GM12878 (cell line): Measurements from ENCODE around the gene CYP3A7. TPM values are rescaled to one million over a fixed set of nuclear protein-coding genes. Genes with fewer than 3 reads are reported as not detected.

Experiments used
- ATAC-seq: fragments of 200-7000 bp; cut with Tn5 transposase; 3 replicates; pipeline ENCODE4 v1.9.1; 2020; ENCODE audit warnings: mild to moderate bottlenecking, moderate library complexity
- BruUV-seq: library from RNA; stranded (reverse); fragments of 400-500 nt; replicated peaks from 2 replicates; lab custom pipeline; 2021; lab: Mats Ljungman, UMichigan
- CTCF ChIA-PET: fragments of 300-600 bp; sonication (Branson Sonifier 250); formaldehyde crosslinking; extraction: SDS; loops from one replicate; lab custom pipeline; 2021; ENCODE audit warnings: inconsistent platforms; lab: Yijun Ruan, JAX
- POLR2A ChIA-PET: fragments of 350-600 bp; formaldehyde crosslinking; extraction: SDS; loops from one replicate; lab custom pipeline; 2021; ENCODE audit warnings: inconsistent platforms; lab: Charles Lee
- RAD21 ChIA-PET: fragments of 300-600 bp; sonication (Branson Sonifier 250); formaldehyde crosslinking; loops from one replicate; lab custom pipeline; 2023; ENCODE audit warnings: antibody characterized with exemption; ENCODE audit not compliant: unreplicated experiment; lab: Charles Lee
- SMC1A ChIA-PET: fragments of 300-600 bp; sonication (Branson Sonifier 250); formaldehyde crosslinking; loops from one replicate; lab custom pipeline; 2023; ENCODE audit not compliant: unreplicated experiment, uncharacterized antibody; lab: Charles Lee
- DNase-seq: peaks from one replicate; pipeline ENCODE4 v3.0.0-alpha.2; 2011; ENCODE audit warnings: low read depth, low spot score
- FAIRE-seq: peaks from 3 replicates; lab custom pipeline; 2011; peaks lifted over from hg19 to GRCh38; lab: Jason Lieb, UNC
- H2AFZ ChIP-seq: 2 replicates; pipeline ENCODE4 v1.6.0; 2011; ENCODE audit warnings: low read depth, low read length, control low read depth; ENCODE audit not compliant: control insufficient read depth
- H3K27ac ChIP-seq: 2 replicates; pipeline ENCODE4 v1.5.1; 2011; ENCODE audit warnings: control low read depth; ENCODE audit not compliant: control insufficient read depth, insufficient read depth
- H3K27me3 ChIP-seq, 2 experiments: replicated peaks in 1 of 2; 2 replicates each; pipeline versions ENCODE4 v1.6.0 to v1.6.1; 2011; ENCODE audit warnings: low read length in 1 of 2; ENCODE audit not compliant: control insufficient read depth in 2 of 2, insufficient read depth in 2 of 2
- H3K36me3 ChIP-seq, 2 experiments: 2 replicates each; pipeline ENCODE4 v1.5.1; 2011; ENCODE audit warnings: low read length in 1 of 2; ENCODE audit not compliant: control insufficient read depth in 2 of 2, insufficient read depth in 2 of 2
- H3K4me1 ChIP-seq: 2 replicates; pipeline ENCODE4 v1.6.1; 2011; ENCODE audit warnings: mild to moderate bottlenecking, low read length, moderate library complexity, mixed read lengths; ENCODE audit not compliant: control insufficient read depth, insufficient read depth
- H3K4me2 ChIP-seq: 2 replicates; pipeline ENCODE4 v1.6.0; 2011; ENCODE audit warnings: control low read depth; ENCODE audit not compliant: control insufficient read depth, insufficient read depth
- H3K4me3 ChIP-seq: fragments of 200-600 bp; sonication (generic); 2 replicates; pipeline ENCODE4 v1.5.1; 2016
- H3K79me2 ChIP-seq: 2 replicates; pipeline ENCODE4 v1.6.0; 2011; ENCODE audit warnings: low read length; ENCODE audit not compliant: control insufficient read depth, insufficient read depth
- H3K9ac ChIP-seq: 2 replicates; pipeline ENCODE4 v1.8.0; 2011; ENCODE audit warnings: low read length, control low read depth, mixed read lengths; ENCODE audit not compliant: control insufficient read depth, insufficient read depth
- H3K9me3 ChIP-seq: replicated peaks from 3 replicates; pipeline ENCODE4 v1.5.1; 2011; ENCODE audit warnings: mild to moderate bottlenecking, low read length; ENCODE audit not compliant: control insufficient read depth, insufficient read depth
- H4K20me1 ChIP-seq: 2 replicates; pipeline ENCODE4 v1.6.0; 2011; ENCODE audit not compliant: control insufficient read depth, insufficient read depth
- BCL11A ChIP-seq: IDR thresholded peaks from 2 replicates; pipeline ENCODE4 v1.6.1; 2011; ENCODE audit warnings: low read depth, low read length
- BHLHE40 ChIP-seq, 2 experiments: fragments of 450-650 bp in 1 of 2; IDR thresholded peaks; 2 replicates each; pipeline ENCODE4 v1.6.1; 2011 to 2017; ENCODE audit warnings: low read depth in 2 of 2, borderline replicate concordance in 1 of 2, improper control_type of control experiment in 1 of 2, low read length in 1 of 2, mild to moderate bottlenecking in 1 of 2
- GATAD2B ChIP-seq: fragments of 450-650 bp; conservative IDR thresholded peaks from 2 replicates; pipeline ENCODE4 v1.6.1; 2017; ENCODE audit warnings: low read depth, mild to moderate bottlenecking, moderate library complexity
- HDAC2 ChIP-seq: fragments of 200-600 bp; sonication (generic); IDR thresholded peaks from 2 replicates; pipeline ENCODE4 v1.6.1; 2017
- HDAC6 ChIP-seq: fragments of 200-600 bp; sonication (generic); IDR thresholded peaks from one replicate; pipeline ENCODE4 v1.8.0; 2017; ENCODE audit warnings: antibody characterized with exemption; ENCODE audit not compliant: unreplicated experiment
- JUND ChIP-seq: IDR thresholded peaks from 2 replicates; pipeline ENCODE4 v1.6.1; 2012; ENCODE audit warnings: low read depth, mild to moderate bottlenecking, low read length, improper control_type of control experiment, moderate library complexity
- MTA3 ChIP-seq: IDR thresholded peaks from 2 replicates; pipeline ENCODE4 v1.6.1; 2012; ENCODE audit warnings: low read length, inconsistent platforms, borderline replicate concordance
- MYB ChIP-seq: fragments of 150-350 bp; IDR thresholded peaks from 2 replicates; pipeline ENCODE4 v1.6.1; 2014; ENCODE audit warnings: mild to moderate bottlenecking, low read depth, low read length, borderline replicate concordance
- NRF1 ChIP-seq: conservative IDR thresholded peaks from 2 replicates; pipeline ENCODE4 v1.6.1; 2011; ENCODE audit warnings: mild to moderate bottlenecking, low read depth, low read length, improper control_type of control experiment
- RFX5 ChIP-seq: IDR thresholded peaks from 2 replicates; pipeline ENCODE4 v1.6.1; 2011; ENCODE audit warnings: low read depth, low read length, improper control_type of control experiment
- STAT3 ChIP-seq: IDR thresholded peaks from 2 replicates; pipeline ENCODE4 v1.6.1; 2011; ENCODE audit warnings: low read depth, low read length, improper control_type of control experiment
- TAF1 ChIP-seq: IDR thresholded peaks from 2 replicates; pipeline ENCODE4 v1.6.1; 2011; ENCODE audit warnings: mild to moderate bottlenecking, low read depth, low read length, borderline replicate concordance
- TCF3 ChIP-seq: IDR thresholded peaks from 2 replicates; pipeline ENCODE4 v1.6.1; 2012; ENCODE audit warnings: low read depth, mild to moderate bottlenecking, low read length, borderline replicate concordance; ENCODE audit not compliant: insufficient read depth
- YBX1 ChIP-seq: fragments of 450-650 bp; IDR thresholded peaks from 2 replicates; pipeline ENCODE4 v1.6.1; 2016; ENCODE audit warnings: antibody characterized with exemption
- ZBED1 ChIP-seq: IDR thresholded peaks from 2 replicates; pipeline ENCODE4 v1.6.1; 2016; ENCODE audit warnings: borderline replicate concordance
- ZNF24 ChIP-seq: fragments of 450-650 bp; IDR thresholded peaks from 2 replicates; pipeline ENCODE4 v1.6.1; 2017; ENCODE audit warnings: antibody characterized with exemption, mild to moderate bottlenecking
- WGBS: methylation state at CpG from one replicate; pipeline ENCODE4 v1.1.6; 2016; ENCODE audit warnings: low lambda C conversion rate; ENCODE audit not compliant: insufficient replicate concordance, insufficient coverage; ENCODE audit errors: missing lambda C conversion rate; 5-methylcytosine and 5-hydroxymethylcytosine counted together
- in situ Hi-C: fragments of 300-500 bp; cut with MboI; formaldehyde crosslinking; loops from 9 replicates; pipeline ENCODE4 v1.14.3; 2018; ENCODE audit warnings: mixed read lengths
- intact Hi-C: fragments of 100-400 bp; cut with micrococcal nuclease; formaldehyde crosslinking; loops from one replicate; pipeline ENCODE4 v1.14.2; 2022; ENCODE audit not compliant: unreplicated experiment
- polyA plus RNA-seq, 11 experiments: library from polyadenylated mRNA; depleted of rRNA in 4 of 11; unstranded in 6 of 11; stranded (reverse) in 5 of 11; fragments of >200 nt; fragmentation: Nextera tagmentation in 4 of 11; fragmentation: Illumina TruSeq in 1 of 11; extraction: Ambion mirVana in 4 of 11; extraction: Trizol in 1 of 11; gene quantifications; 1 replicate in 1 of 11; 2 replicates in 10 of 11; pipeline versions ENCODE4 v1.2.1 to v1.2.3, GENCODE V29; 2011 to 2016; ENCODE audit warnings: inconsistent platforms in 2 of 11, missing spikeins in 2 of 11, low read depth in 1 of 11
- total RNA-seq, 4 experiments: library from RNA; depleted of rRNA in 3 of 4; stranded (reverse); fragments of >200 nt in 3 of 4; fragmentation: Illumina TruSeq in 1 of 4; extraction: Trizol in 1 of 4; gene quantifications; 2 replicates each; pipeline versions ENCODE4 v1.2.1 to v1.2.3, GENCODE V29; 2013 to 2021
- TF ChIP-seq, protein P1 (sequence below): fragments of 450-650 bp; IDR thresholded peaks from 2 replicates; pipeline ENCODE4 v1.6.1; 2017; ENCODE audit warnings: low read depth, mild to moderate bottlenecking, moderate library complexity
- TF ChIP-seq, protein P2 (sequence below): IDR thresholded peaks from 2 replicates; pipeline ENCODE4 v1.6.1; 2012; ENCODE audit warnings: low read length, inconsistent platforms
- TF ChIP-seq, protein P3 (sequence below): fragments of 450-650 bp; formaldehyde crosslinking; IDR thresholded peaks from 2 replicates; pipeline ENCODE4 v1.5.0; 2022; ENCODE audit warnings: mild to moderate bottlenecking, missing genetic modification characterization

The CYP3A7 gene
- total and polyA plus RNA-seq, 10 of the 15 experiments (the other 5 are each of a cell fraction or from before 2014, with no cell fraction given): 0.05 to 0.11 (median 0.06) TPM; not detected in 7

DNA sequence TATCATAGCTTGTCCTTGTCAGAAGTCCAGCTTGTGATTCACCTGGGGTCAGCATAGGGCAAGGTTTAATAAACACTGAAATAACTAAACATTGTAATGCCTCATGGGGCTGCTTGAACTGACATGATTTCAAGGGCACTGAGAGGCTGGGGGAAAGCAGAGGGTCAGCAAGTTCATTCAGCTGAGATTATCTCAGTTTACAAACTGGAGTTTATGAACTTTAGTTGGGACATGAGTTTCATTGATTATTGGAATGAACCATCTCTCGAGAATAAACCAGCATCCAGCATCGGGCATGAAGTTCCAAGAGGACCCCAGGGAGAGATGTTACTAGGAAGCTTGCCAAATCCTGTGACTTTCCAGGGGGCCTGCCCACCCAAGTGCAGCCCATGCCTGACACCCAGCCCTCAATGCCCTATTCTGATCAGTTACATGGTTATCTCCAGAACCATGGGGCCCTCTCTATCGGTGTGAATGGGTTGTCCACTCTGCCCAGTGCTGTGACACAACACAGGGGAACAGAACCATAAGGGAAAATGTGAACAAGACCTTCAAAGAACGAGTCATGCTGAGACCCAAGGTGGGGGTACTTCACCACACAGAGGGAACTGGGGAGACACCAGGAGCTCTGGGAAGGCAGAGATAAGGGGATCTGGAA, 7.9 kb upstream of the CYP3A7 start:
- no peak for DNase-seq
- H3K79me2 ChIP-seq: no peaks in the 10 kb centered on the region
- CTCF ChIA-PET: interaction anchor here (1.2 kb wide), 1 partner anchor 237 kb away, joined by 3 read pairs; no protein-coding TSS in a partner anchor
- no peak overlapping the region for H3K4me3 ChIP-seq
- 38% methylated on average over 4 of the region's 4 CpGs for WGBS
- POLR2A ChIA-PET: interaction anchor here (0.6 kb wide), 1 partner anchor 1273 kb away, joined by 3 read pairs; no protein-coding TSS in a partner anchor
- H3K4me2 ChIP-seq: no peak overlapping the region
- no peaks in the 10 kb centered on the region; the same call in 2 of the 3 replicates for H3K9me3 ChIP-seq
- no peak overlapping the region for H3K9ac ChIP-seq
- no peaks in the 10 kb centered on the region for H3K36me3 ChIP-seq
- no peaks in the 10 kb centered on the region for H3K4me1 ChIP-seq
- H3K27me3 ChIP-seq: no peaks in the 10 kb centered on the region; a peak in 1 of 4 replicates
- in situ Hi-C loops: no loop called here
- intact Hi-C loops: no loop called here
- RAD21 ChIA-PET: no interaction called here
- H2AFZ ChIP-seq: no peak overlapping the region
- no TSS peak for BruUV-seq
- H3K27ac ChIP-seq: no peak overlapping the region
- no peaks in the 10 kb centered on the region for H4K20me1 ChIP-seq
- FAIRE-seq: no peak
- no peak for ATAC-seq
- SMC1A ChIA-PET: interaction anchor here (0.8 kb wide), 1 partner anchor 8 kb away, joined by 4 read pairs; the partner anchor contains the start of gene CYP3A7
- TF ChIP-seq HDAC2 (no peak), TAF1 (no peak), TCF3 (no peak), GATAD2B (no peak), BHLHE40 (IDR thresholded peaks at IDR 0.05; ENCODE audit: borderline replicate concordance in 1 of 2, low read depth in 2 of 2, low read length in 1 of 2) (no peak), NRF1 (no peak), JUND (no peak), STAT3 (no peak), MYB (no peak), YBX1 (no peak), BCL11A (no peak), RFX5 (no peak), MTA3 (no peak), ZBED1 (no peak), ZNF24 (no peak), HDAC6 (no peak)
- TF ChIP-seq, protein P1, sequence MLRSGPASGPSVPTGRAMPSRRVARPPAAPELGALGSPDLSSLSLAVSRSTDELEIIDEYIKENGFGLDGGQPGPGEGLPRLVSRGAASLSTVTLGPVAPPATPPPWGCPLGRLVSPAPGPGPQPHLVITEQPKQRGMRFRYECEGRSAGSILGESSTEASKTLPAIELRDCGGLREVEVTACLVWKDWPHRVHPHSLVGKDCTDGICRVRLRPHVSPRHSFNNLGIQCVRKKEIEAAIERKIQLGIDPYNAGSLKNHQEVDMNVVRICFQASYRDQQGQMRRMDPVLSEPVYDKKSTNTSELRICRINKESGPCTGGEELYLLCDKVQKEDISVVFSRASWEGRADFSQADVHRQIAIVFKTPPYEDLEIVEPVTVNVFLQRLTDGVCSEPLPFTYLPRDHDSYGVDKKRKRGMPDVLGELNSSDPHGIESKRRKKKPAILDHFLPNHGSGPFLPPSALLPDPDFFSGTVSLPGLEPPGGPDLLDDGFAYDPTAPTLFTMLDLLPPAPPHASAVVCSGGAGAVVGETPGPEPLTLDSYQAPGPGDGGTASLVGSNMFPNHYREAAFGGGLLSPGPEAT: no peak
- TF ChIP-seq, protein P2, sequence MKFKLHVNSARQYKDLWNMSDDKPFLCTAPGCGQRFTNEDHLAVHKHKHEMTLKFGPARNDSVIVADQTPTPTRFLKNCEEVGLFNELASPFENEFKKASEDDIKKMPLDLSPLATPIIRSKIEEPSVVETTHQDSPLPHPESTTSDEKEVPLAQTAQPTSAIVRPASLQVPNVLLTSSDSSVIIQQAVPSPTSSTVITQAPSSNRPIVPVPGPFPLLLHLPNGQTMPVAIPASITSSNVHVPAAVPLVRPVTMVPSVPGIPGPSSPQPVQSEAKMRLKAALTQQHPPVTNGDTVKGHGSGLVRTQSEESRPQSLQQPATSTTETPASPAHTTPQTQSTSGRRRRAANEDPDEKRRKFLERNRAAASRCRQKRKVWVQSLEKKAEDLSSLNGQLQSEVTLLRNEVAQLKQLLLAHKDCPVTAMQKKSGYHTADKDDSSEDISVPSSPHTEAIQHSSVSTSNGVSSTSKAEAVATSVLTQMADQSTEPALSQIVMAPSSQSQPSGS: no peak
- TF ChIP-seq, protein P3, sequence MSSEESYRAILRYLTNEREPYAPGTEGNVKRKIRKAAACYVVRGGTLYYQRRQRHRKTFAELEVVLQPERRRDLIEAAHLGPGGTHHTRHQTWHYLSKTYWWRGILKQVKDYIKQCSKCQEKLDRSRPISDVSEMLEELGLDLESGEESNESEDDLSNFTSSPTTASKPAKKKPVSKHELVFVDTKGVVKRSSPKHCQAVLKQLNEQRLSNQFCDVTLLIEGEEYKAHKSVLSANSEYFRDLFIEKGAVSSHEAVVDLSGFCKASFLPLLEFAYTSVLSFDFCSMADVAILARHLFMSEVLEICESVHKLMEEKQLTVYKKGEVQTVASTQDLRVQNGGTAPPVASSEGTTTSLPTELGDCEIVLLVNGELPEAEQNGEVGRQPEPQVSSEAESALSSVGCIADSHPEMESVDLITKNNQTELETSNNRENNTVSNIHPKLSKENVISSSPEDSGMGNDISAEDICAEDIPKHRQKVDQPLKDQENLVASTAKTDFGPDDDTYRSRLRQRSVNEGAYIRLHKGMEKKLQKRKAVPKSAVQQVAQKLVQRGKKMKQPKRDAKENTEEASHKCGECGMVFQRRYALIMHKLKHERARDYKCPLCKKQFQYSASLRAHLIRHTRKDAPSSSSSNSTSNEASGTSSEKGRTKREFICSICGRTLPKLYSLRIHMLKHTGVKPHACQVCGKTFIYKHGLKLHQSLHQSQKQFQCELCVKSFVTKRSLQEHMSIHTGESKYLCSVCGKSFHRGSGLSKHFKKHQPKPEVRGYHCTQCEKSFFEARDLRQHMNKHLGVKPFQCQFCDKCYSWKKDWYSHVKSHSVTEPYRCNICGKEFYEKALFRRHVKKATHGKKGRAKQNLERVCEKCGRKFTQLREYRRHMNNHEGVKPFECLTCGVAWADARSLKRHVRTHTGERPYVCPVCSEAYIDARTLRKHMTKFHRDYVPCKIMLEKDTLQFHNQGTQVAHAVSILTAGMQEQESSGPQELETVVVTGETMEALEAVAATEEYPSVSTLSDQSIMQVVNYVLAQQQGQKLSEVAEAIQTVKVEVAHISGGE (CRISPR knock-in tag): no peak
